Right ventricle myocardium superior (tissue), 1 donor: Measurements from ENCODE around the gene TSPO. TPM values are rescaled to one million over a fixed set of nuclear protein-coding genes. Genes with fewer than 3 reads are reported as not detected.

Source experiments
- ATAC-seq: fragments of 200-7000 bp; cut with Tn5 transposase; one replicate; pipeline ENCODE4 v1.9.1; 2020; ENCODE audit warnings: mild to moderate bottlenecking; ENCODE audit not compliant: poor library complexity
- DNase-seq: peaks from one replicate; pipeline ENCODE4 v3.0.0-alpha.2; 2020
- intact Hi-C: fragments of 100-400 bp; cut with DNase I; formaldehyde crosslinking; loops from one replicate; pipeline ENCODE4 v1.11.2; 2022
- total RNA-seq: library from RNA; stranded (reverse); fragmentation: NEBNext Ultra II Directional; extraction: Animal tissue kit (Norgen Biotek cat#: 25700); gene quantifications from one replicate; pipeline ENCODE4 v1.2.1, GENCODE V29; 2021
- donor health status: DM: no; HTN: yes; CAD: no; lungs with severe emphysema.

Gene TSPO
- total RNA-seq, 1 donor from 2014 or later: 126 TPM

- ATAC-seq: peak; percentile 95
- intact Hi-C loops: loop anchor here (2.0 kb wide), 1 partner anchor 35 kb away; no protein-coding TSS in a partner anchor
- peak; percentile 98 for DNase-seq
Observed at GRCh38 chr22:43187171-43188099, 36.1 kb downstream of the TSPO start.

- DNase-seq (no peak), ATAC-seq (no peak)
- intact Hi-C loops: no loop called here
Observed at GRCh38 chr22:43188829-43189545, 37.6 kb downstream of the TSPO start.

GRCh38 chr22:43191831-43192230 is 40.5 kb downstream of the TSPO start:
- DNase-seq (no peak), ATAC-seq (no peak)
- intact Hi-C loops: no loop called here

- ATAC-seq (peak; percentile 71), DNase-seq (no peak)
- intact Hi-C loops: no loop called here
Observed at GRCh38 chr22:43197271-43197941, 46.0 kb downstream of the TSPO start.

DNA sequence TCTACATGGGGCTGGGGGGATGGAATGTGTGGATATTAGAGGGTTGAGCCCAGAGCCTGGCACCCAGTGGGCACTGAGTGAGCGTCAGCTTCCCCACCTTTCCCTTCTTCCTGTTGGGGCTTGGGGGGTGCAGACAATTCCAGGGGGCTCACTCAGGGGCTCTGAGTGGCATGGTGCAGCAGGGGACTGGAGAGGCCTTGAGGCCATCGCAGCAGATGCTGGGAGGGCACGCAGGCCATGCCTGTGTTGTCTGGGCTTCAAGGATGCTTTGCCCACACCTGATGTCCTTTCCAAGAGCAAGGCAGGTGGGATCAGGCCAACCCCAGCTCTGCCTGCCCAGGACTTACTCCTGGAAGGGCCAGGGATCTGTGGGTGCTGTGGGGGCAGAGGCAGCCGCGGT is 46.8 kb downstream of the TSPO start:
- intact Hi-C loops: no loop called here
- DNase-seq (no peak), ATAC-seq (no peak)

DNA sequence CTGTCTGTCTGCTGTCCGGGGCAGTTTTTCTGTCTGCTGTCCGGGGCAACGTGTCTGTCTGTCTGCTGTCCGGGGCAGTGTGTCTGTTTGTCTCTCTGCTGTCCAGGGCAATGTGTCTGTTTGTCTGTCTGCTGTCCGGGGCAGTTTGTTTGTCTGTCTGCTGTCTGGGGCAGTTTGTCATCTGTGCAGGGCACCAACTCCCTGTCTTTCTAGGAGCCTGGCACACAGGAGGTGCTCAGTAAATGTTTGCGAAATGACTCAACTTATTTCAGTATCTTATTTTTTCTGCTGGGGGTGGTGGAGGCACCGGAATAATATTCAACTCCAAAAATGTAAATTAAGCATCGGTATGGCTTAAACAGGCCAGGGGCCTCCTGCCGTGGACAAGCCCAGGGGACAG is 47.6 kb downstream of the TSPO start:
- no peak for DNase-seq
- intact Hi-C loops: no loop called here
- no peak for ATAC-seq

DNA sequence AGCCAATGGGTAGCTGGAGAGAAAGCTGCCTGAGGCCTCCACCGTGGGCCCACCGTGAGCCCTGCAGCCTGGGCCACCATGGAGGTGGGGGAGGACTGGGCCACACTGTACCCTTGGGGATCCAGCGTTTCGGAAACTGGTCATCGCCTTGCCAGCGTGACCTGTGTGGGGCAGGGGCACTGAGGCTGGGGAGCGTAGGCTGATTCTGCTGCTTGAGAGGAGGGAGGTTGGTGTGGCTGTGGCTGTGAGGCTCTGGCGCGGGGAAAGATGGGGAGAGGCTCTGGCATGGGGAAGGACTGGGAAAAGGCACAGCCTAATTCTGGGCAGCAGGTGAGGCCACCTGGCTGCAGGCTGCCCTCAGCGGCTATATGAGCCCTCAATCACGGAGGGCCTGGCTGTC is 48.2 kb downstream of the TSPO start:
- ATAC-seq: no peak
- intact Hi-C loops: no loop called here
- no peak for DNase-seq

- no peak for ATAC-seq
- intact Hi-C loops: no loop called here
- no peak for DNase-seq
Observed at GRCh38 chr22:43200031-43200430, 48.7 kb downstream of the TSPO start.

DNA sequence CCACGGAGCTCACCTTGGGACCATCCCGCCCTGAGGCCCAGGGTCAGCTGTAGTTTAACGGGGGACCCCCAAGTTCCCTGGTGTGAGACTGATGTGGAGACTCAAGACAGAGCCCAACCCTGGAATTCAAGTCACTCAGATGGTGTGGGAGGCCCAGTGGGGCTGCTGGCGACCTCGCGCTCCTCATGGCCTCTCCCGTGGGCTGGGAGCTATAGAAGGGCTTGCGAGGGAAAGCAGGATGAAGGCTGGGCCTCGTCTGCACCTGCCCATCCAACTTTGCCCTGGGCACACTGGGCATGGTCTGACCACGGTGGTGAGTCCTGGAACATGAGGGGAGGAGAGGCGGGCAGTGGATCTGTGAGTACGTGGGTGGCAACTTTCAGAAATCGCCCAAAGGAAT is 49.2 kb downstream of the TSPO start:
- DNase-seq (no peak), ATAC-seq (no peak)
- intact Hi-C loops: no loop called here

DNA sequence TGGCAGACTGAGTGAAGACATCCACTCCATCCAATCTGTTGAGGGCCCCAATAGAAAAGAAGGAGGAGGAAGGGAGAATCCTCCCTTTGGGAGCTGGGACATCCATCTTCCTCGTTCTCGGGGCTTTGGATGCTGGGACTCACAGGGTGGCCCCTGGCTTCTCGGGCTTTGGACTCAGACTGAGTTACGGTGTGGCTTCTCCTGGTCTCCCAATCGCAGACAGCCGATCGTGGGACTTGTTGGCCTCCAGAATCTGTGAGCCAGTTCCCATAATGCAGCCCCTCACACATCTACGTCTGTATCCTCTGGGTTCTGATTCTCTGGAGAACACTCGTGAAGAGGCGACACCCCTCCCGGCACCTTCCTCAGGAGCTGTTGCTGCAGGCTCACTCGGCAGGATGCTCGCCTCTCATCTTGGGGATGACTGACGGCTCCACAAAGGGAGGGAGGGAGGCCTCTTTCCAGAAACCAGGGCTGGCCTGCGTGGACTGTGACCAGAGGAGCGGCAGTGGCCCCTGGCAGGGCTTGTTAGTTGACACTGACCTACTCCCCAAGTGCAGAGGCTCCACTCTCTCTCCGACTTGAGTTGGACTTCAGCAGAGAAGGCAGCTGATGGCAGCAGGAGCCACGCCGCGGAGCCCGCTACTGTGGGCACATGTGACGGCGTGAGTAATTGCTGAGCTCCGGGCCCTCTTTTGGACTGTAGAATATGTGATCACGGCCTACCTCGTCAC is 50.3 kb downstream of the TSPO start:
- no peak for DNase-seq
- no peak for ATAC-seq
- intact Hi-C loops: no loop called here

DNA sequence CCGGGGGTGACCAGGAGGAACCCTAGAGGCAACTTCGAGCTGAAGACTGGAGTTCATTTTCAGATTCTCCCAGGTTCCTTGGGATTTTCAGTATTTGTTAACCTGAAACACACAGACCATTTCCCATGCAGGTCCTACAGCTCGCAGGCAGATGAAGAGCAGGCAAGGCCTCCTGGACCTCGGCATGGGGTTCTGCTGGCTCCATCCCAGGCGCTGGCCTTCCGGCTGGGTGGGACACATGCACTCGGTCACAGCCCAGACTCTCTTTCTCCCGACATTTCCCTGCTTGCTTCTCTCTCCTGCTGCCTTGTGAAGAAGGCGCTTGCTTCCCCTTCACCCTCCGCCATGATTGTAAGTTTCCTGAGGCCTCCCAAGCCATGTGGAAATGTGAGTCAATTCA is 51.0 kb downstream of the TSPO start:
- DNase-seq (no peak), ATAC-seq (no peak)
- intact Hi-C loops: no loop called here

- ATAC-seq (no peak), DNase-seq (no peak)
- intact Hi-C loops: no loop called here
Observed at GRCh38 chr22:43202756-43203410, 51.5 kb downstream of the TSPO start.

GRCh38 chr22:43203471-43203981 is 52.2 kb downstream of the TSPO start:
- no peak for DNase-seq
- ATAC-seq: no peak
- intact Hi-C loops: no loop called here

- ATAC-seq: no peak
- intact Hi-C loops: no loop called here
- no peak for DNase-seq
Observed at GRCh38 chr22:43205261-43205691, 53.9 kb downstream of the TSPO start.

DNA sequence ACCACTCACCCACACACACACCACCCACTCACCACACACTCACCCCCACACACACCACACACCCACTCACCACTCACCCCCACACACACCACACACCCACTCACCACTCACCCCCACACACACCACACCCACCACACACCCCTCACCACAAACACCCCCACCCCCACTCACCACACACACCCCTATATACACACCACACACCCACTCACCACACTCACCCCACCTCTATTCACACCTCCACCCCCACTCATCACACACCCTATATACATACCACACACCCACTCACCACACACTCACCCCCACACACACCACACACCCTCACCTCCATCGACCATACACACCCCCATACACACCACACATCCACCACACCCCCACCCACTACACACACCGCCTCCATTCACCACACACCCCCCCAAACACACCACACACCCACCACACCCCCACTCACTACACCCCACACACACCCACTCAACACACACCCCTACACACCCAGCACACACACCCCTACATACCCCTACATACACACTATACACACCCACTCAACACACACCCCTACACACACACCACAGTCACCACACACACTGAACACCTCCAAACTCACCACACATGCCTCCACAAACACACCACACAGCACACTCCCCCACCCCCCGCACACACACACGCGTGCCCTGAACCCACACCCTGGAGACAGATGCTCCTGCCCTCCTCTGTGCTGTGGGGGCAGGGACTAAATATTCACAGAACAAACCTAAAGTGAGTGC is 54.6 kb downstream of the TSPO start:
- ATAC-seq (no peak), DNase-seq (no peak)
- intact Hi-C loops: no loop called here

GRCh38 chr22:43206509-43207161 is 55.3 kb downstream of the TSPO start:
- ATAC-seq: no peak
- no peak for DNase-seq
- intact Hi-C loops: no loop called here

DNA sequence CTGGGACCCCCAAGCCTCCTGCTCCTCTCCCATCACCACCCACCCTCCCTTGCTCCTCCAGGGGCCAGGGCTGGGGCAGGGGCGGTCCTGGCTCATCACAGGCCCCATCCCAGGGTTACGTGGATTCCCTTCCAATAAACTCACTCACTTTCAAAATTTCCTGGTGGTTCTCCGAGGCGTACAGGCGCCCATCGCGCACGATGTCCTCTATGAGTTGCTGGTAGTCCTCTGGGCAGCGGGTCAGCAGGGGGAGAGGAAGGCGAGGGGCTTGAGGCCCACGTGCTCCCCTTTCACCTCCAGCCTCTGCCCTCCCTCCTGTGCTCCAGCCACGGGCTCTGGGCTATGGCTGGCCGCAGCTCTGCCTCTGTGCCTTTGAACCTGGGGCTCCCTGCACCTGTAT is 56.0 kb downstream of the TSPO start:
- DNase-seq (no peak), ATAC-seq (no peak)
- intact Hi-C loops: no loop called here
